HuH-7.5 (cell line): ENCODE results near the gene KCNK1.

Experiments used
- DNase-seq: peaks from one replicate; pipeline ENCODE4 v3.0.0; 2011; ENCODE audit warnings: low spot score

Gene KCNK1

GRCh38 chr1:233613252-233614172, at the start of gene KCNK1:
KCNK1 (plus strand) TSS chr1:233614106; CDS start chr1:233614172, 66 bp downstream.
- no peak for DNase-seq

- DNase-seq: no peak
Observed at GRCh38 chr1:233565313-233565712, 48.6 kb upstream of the KCNK1 start.

- DNase-seq: no peak
Observed at GRCh38 chr1:233566886-233567285, 47.0 kb upstream of the KCNK1 start.

- DNase-seq: no peak
Observed at GRCh38 chr1:233569636-233570035, 44.3 kb upstream of the KCNK1 start.

- no peak for DNase-seq
Observed at GRCh38 chr1:233570216-233570615, 43.7 kb upstream of the KCNK1 start.

- DNase-seq: no peak
Observed at GRCh38 chr1:233570706-233571105, 43.2 kb upstream of the KCNK1 start.

- no peak for DNase-seq
Observed at GRCh38 chr1:233572896-233573295, 41.0 kb upstream of the KCNK1 start.

DNA sequence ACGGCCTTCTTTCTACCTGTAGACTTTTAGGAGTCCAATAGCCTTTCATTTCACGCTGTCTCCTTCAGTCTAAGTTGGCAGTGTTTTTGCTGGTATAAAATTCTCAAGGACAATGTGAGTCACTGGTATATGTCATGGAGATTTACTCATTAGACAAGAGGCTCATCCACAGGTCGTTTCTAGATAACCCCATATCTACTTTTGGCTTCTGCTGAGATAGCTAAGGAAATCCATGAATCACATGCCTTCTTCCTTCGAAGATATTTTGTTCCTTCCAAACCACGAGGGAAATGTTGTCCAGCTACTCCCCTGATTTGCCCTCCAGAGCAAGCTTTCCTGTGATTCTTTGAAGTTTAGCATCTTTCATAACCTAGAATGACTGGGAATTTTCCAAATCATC, 38.5 kb upstream of the KCNK1 start:
- no peak for DNase-seq

DNA sequence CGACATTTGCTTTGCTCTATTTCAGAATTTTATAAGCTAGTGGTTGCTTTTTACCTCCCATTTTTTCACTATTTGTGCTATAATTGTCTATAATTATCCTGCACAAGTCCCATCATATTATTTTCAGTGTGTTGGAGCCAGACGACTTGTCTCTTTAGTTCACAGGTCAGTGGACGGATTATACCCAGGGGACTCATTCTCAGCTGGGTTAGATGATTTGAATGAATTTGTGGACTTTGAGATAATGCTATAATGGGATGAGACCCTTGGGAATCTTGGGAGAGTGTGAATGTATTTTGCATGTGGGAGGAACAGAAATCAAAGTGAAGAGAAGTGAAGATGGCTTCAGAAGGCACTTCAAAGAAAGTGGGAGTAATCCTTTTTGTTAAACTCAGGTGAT, 31.5 kb upstream of the KCNK1 start:
- DNase-seq: no peak

DNA sequence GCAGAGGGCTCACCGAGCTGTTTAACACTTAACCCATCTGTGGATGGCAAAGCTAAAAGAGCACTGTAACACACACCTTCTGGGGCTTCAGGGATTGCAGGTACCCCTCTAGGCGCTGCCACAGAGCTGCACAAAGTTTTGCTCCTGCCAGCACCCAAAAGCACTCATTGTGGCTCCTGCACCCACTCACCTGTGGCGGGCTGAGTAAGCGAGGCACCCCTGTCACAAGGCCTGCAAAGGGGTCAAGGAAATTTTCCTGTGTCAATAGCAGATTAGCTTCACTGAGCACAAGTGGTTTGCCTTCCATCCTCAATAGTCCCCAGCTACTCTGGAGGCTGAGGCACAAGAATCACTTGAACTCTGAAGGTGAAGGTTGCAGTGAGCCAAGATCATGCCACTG, 29.5 kb upstream of the KCNK1 start:
- no peak for DNase-seq

- DNase-seq: no peak
Observed at GRCh38 chr1:233584931-233585330, 29.0 kb upstream of the KCNK1 start.

DNA sequence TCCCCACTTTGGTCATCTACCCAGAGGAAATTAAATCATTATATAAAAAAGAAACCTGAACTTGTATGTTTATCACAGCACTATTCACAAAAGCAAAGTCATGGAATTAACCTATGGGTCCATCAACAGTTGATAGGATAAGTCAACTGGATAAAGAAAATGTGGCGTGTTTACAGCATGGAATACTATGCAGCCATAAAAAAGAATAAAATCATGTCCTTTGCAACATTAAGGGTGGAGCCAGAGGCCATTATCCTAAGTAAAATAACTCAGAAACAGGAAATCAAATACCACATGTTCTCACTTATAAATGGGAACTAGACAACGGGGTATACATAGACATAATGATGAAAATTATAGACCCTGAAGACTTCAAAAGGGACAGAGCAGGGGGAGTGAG, 27.6 kb upstream of the KCNK1 start:
- no peak for DNase-seq

DNA sequence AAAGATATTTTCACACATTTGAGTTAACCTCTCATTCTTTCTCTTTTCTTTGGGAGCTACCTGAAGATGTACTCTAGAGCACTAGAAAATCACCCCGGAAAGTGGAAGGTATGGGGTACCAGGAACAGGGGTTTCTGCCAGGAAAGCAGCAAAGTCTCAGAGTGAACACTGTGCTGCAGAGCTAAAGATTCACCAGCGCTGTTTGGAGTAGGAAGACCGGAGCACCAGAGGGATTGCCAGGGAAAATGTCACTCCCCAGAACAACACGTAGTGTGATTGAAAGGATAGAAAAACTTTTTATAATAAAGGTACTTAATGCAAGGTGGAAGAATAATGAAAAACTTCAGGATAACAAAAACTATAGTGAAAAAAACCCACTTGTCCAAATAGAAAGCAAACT, 26.7 kb upstream of the KCNK1 start:
- DNase-seq: no peak

DNA sequence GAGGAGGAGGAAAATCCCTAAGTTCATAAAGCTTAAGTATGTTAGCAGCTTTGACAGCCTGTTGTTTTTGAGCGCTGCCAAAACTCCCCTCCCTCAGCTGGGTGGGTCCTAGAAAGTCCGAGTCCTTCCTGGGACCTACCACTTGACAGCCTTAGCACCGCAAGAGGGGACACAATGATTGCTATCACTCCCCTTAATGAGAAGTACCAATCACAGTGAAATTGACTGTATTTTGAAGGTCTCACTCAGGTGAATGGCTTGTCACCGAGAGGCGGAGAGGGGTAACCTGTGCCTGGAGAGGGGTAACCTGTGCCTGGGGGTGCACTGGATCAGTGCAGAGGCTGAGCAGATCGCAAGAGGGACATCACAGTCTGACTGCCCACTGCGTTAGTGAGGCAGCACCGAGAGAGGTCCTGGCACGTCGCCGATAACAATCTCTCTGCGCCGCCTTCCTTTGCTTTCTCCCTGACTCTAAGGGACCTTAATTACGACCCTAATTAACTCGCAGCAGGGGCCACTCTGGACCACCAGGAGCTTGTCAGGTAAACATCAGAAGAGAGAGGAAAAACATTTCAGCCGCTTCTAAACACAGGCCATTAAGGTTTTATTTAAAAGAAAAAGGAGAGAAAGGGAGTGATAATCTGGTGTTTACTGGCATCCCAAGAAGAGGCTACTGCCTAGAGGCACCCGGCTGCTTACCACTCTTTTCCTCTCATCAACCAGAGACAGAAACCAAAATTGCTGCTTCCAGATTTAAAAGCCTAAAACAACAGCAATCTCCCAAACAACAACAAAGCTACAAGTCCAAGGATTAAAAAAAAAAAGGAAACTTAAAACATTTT, 25.7 kb upstream of the KCNK1 start:
- no peak for DNase-seq

- DNase-seq: no peak
Observed at GRCh38 chr1:233597489-233597901, 16.4 kb upstream of the KCNK1 start.

DNA sequence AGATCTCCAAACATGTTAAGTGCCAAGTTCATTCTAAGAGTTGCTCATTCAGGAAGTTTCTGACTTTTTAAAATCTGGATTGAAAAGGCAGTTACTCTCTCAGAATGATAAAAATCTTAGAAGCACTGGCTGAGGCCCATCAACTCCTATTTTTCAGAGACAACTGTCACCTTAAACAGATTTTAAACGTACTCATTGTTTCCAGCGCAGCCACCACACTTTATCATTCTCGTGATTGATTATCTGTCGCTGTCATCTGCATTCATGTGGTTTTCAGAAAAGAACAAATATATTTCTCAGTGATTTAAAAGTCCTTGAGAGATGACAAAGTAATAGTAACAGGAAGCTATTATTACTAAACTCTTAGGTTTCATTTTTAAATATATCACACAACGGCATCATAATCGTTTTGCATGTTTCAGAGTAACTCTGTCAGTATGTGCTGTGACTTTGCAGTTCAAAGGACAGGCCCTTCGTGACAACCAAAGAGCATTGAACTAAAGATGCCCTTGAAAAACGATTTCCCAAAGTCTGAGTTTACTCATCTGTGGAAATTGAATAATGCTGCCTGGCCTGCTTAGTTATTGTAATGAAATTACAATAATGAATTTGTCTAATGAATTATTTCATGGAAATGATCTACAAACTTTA, 14.9 kb upstream of the KCNK1 start:
- no peak for DNase-seq

DNA sequence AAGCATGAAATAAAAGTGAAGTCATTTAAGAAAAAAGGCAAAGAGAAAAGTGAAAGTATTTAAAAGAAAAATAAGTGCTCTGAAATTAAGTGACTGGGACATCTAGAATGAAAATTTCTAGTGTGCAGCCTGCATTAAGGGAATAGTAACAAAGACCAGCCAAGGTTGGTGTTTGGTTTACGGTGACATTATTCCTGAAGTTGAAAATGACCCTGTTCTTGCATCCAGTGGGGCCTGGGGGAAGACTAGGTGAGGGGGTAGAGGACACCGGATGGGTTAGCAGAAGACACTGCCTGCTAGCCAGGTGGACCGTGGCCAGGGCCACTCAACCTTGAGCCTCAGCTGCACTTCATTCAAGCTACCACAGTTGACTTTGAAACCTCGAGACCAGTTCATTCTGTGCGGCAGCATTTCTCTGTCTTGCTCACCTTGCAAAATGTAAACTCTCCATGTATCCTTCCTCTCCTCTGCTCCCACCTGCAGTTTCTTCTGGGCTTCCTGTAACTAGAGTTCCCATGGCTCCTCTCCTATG, 14.3 kb upstream of the KCNK1 start:
- DNase-seq: no peak

- DNase-seq: no peak
Observed at GRCh38 chr1:233600488-233600887, 13.4 kb upstream of the KCNK1 start.

DNA sequence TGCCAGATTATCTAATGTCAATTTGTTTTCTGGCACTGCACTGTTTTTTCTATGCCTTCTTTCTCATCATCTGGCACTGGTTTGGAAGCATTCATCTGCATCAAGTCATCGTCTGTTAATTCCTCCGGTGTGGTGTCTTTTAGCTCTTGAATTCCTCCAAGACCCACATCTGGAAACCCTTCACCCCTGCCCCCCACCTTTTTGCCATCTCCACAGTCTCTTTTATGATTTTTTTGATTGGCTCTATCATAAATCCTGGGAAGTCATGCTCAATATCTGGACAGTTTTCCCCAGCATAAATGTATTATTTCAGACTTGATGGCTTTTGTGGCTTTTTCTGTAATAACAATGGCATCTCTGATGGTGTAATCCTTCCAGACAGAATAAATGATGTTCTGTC, 10.4 kb upstream of the KCNK1 start:
- no peak for DNase-seq

DNA sequence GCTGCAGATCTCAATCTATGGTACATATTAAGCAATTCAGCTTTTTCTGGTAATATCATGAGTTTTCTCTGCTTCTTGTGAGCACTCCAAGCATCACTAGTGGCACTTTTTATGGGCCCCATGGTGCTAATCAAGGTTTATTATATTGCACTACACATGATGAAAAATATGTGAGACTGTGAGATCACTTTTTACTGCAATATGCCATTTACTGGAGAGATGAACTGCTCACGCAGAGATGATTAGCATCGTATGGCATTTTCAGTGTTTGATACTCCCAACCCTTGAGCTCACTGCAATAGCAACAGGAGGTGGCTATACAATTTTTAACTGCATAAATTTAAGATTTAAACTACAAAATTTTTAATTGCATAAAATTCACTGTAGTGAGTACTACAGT, 8.7 kb upstream of the KCNK1 start:
- no peak for DNase-seq

DNA sequence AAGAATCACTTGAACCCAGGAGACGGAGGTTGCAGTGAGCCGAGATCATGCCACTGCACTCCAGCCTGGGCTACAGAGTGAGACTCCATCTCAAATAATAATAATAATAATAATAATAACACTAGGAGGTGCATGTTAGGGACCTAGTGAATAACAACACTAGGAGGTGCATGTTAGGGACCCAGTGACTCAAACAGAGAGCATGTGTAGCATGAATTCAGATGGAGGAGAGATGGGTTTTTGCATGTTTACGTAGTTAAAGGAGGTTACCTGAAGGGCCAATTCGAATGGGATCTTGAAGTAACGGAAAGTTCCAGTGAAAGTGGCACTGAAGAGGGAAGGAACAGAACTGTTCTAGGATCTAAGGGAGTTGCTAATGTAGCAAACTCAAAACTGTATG, 7.1 kb upstream of the KCNK1 start:
- DNase-seq: no peak
